Anterior cingulate cortex (tissue), 58 donors: ENCODE measurements around the gene LRMDA.
"Not testable (repeated sequence)": the region's sequence is repeated elsewhere in the genome, so short reads cannot be mapped to it uniquely, and the experiment has no call there.

ENCODE experiments used
- DNase-seq, 58 donors: peaks; one replicate each; lab custom pipeline; 2025; lab: John Stamatoyannopoulos, UW

The LRMDA gene

GRCh38 chr10:76041551-76041950 lies 610.1 kb downstream of the LRMDA start:
- no peak for DNase-seq

- DNase-seq, result no peak
These were observed 611.8 kb downstream of the LRMDA start for GRCh38 chr10:76043261-76043660.

GRCh38 chr10:76044751-76045150 lies 613.3 kb downstream of the LRMDA start:
- DNase-seq, result no peak

- DNase-seq, result no peak
These were observed 613.8 kb downstream of the LRMDA start for GRCh38 chr10:76045174-76045573.

- DNase-seq, result no peak
These were observed 616.1 kb downstream of the LRMDA start for GRCh38 chr10:76047521-76047920.

GRCh38 chr10:76049581-76050290 lies 618.3 kb downstream of the LRMDA start:
- no peak for DNase-seq

- no peak for DNase-seq
These were observed 618.8 kb downstream of the LRMDA start for GRCh38 chr10:76050291-76050625.

- no peak for DNase-seq
These were observed 619.8 kb downstream of the LRMDA start for GRCh38 chr10:76051007-76051936.

- no peak for DNase-seq
These were observed 621.5 kb downstream of the LRMDA start for GRCh38 chr10:76052682-76053503.

GRCh38 chr10:76055466-76055865 lies 624.0 kb downstream of the LRMDA start:
- no peak for DNase-seq

- DNase-seq, result no peak
These were observed 624.5 kb downstream of the LRMDA start for GRCh38 chr10:76055963-76056362.

- not testable (repeated sequence) for DNase-seq
These were observed 629.6 kb downstream of the LRMDA start for GRCh38 chr10:76060993-76061392.

- DNase-seq, result no peak
These were observed 635.0 kb downstream of the LRMDA start for GRCh38 chr10:76066457-76066856.

GRCh38 chr10:76067447-76067846 lies 636.0 kb downstream of the LRMDA start:
- no peak for DNase-seq

- no peak for DNase-seq
These were observed 637.4 kb downstream of the LRMDA start for GRCh38 chr10:76068856-76069255.

GRCh38 chr10:76070916-76071315 lies 639.5 kb downstream of the LRMDA start:
- DNase-seq, result no peak

- no peak for DNase-seq
These were observed 640.4 kb downstream of the LRMDA start for GRCh38 chr10:76071653-76072365.

- no peak for DNase-seq
These were observed 641.0 kb downstream of the LRMDA start for GRCh38 chr10:76072384-76072783.

GRCh38 chr10:76073524-76073923 lies 642.1 kb downstream of the LRMDA start:
- no peak for DNase-seq

- DNase-seq, result no peak
These were observed 643.2 kb downstream of the LRMDA start for GRCh38 chr10:76074659-76075058.
